ENCODE data around the gene NSD2. TPM values are rescaled to one million over a fixed set of nuclear protein-coding genes. Genes with fewer than 3 reads are reported as not detected.

Gene NSD2
- total RNA-seq, 1 donor from 2014 or later: 212 TPM

DNA sequence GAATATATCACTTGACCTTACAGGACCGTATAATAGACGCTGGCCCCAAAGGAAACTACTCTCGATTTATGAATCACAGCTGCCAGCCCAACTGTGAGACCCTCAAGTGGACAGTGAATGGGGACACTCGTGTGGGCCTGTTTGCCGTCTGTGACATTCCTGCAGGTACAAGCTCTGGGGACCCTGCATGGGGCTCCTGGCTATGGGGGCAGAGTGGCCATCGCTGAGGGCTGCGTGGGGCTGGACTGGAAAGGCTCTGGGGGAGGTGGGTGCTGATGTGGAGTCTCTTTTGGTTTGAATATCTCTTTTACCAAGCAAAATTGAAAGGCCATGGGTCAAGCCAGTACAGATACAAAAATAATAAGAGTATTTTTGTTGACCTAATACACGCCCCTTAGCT, 103.6 kb downstream of the NSD2 start:
- Mint-ChIP-seq H3K4me1 (ENCODE audit: low read depth) (no peaks in the 10 kb centered on the region), H3K36me3 (ENCODE audit: insufficient read depth) (peaks cover 35% of the 10 kb centered on the region), H3K9me3 (ENCODE audit: low read depth) (no peaks in the 10 kb centered on the region), H3K27me3 (no peaks in the 10 kb centered on the region), H3K27ac (no peak overlapping the region), H3K4me3 (ENCODE audit: low read depth) (no peak overlapping the region)
- TF ChIP-seq, protein P1, sequence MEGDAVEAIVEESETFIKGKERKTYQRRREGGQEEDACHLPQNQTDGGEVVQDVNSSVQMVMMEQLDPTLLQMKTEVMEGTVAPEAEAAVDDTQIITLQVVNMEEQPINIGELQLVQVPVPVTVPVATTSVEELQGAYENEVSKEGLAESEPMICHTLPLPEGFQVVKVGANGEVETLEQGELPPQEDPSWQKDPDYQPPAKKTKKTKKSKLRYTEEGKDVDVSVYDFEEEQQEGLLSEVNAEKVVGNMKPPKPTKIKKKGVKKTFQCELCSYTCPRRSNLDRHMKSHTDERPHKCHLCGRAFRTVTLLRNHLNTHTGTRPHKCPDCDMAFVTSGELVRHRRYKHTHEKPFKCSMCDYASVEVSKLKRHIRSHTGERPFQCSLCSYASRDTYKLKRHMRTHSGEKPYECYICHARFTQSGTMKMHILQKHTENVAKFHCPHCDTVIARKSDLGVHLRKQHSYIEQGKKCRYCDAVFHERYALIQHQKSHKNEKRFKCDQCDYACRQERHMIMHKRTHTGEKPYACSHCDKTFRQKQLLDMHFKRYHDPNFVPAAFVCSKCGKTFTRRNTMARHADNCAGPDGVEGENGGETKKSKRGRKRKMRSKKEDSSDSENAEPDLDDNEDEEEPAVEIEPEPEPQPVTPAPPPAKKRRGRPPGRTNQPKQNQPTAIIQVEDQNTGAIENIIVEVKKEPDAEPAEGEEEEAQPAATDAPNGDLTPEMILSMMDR (IDR thresholded peaks at IDR 0.05; ENCODE audit: unreplicated experiment): no peak
- no peak for DNase-seq (ENCODE audit: low spot score, unreplicated experiment)

DNA sequence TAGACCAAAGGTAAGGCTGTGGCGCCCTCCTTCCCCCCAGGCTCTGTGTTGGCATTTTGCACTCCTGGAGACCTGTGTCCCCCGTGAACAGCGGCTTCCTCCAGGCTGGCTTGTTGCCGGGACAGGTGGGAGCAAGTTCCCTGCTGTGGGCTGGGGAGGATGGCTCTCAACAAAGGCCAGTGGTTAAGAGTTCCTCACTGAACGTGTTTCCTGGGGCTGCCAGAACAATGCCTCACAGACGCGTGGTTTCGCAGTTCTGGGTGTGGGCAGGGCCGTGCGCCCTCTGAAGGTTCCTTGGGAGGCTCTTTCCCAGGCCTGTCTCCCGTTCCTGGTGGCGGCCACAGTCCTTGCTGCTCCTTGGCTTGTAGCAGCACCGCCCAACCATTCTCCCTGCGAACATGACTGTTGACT, 104.2 kb downstream of the NSD2 start:
- Mint-ChIP-seq H3K9me3 (ENCODE audit: low read depth) (no peaks in the 10 kb centered on the region), H3K27me3 (no peaks in the 10 kb centered on the region), H3K36me3 (ENCODE audit: insufficient read depth) (peaks cover 37% of the 10 kb centered on the region), H3K4me3 (ENCODE audit: low read depth) (no peak overlapping the region), H3K4me1 (ENCODE audit: low read depth) (no peaks in the 10 kb centered on the region), H3K27ac (peak overlapping the region; percentile 52)
- TF ChIP-seq, protein P1 (IDR thresholded peaks at IDR 0.05; ENCODE audit: unreplicated experiment): no peak
- no peak for DNase-seq (ENCODE audit: low spot score, unreplicated experiment)

DNA sequence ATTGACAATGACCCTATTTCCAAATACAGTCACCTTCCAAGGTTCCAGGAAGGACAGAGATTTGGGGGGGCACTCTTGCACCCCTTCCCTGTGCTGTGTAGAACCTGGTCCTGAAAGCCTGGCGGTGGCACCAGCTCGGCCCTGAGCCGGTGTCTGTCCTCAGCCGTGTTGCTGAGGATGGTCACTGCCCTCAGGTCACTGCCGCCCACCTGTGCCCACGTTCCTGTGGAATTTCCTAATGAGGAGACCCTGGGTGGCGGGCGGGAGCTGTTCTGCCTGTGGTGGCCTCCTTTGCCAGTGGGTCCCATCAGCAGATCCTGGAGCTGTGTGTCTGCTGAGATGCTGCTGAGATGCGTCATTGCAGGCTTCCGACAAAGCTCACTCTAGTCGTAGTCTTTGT, 104.7 kb downstream of the NSD2 start:
- H3K27me3 Mint-ChIP-seq: no peaks in the 10 kb centered on the region
- peak overlapping the region; percentile 55 for H3K27ac Mint-ChIP-seq
- H3K4me3 Mint-ChIP-seq (ENCODE audit: low read depth): no peak overlapping the region
- H3K4me1 Mint-ChIP-seq (ENCODE audit: low read depth): no peaks in the 10 kb centered on the region
- no peak for DNase-seq (ENCODE audit: low spot score, unreplicated experiment)
- TF ChIP-seq, protein P1 (IDR thresholded peaks at IDR 0.05; ENCODE audit: unreplicated experiment): no peak
- H3K36me3 Mint-ChIP-seq (ENCODE audit: insufficient read depth): peaks cover 38% of the 10 kb centered on the region
- H3K9me3 Mint-ChIP-seq (ENCODE audit: low read depth): no peaks in the 10 kb centered on the region

DNA sequence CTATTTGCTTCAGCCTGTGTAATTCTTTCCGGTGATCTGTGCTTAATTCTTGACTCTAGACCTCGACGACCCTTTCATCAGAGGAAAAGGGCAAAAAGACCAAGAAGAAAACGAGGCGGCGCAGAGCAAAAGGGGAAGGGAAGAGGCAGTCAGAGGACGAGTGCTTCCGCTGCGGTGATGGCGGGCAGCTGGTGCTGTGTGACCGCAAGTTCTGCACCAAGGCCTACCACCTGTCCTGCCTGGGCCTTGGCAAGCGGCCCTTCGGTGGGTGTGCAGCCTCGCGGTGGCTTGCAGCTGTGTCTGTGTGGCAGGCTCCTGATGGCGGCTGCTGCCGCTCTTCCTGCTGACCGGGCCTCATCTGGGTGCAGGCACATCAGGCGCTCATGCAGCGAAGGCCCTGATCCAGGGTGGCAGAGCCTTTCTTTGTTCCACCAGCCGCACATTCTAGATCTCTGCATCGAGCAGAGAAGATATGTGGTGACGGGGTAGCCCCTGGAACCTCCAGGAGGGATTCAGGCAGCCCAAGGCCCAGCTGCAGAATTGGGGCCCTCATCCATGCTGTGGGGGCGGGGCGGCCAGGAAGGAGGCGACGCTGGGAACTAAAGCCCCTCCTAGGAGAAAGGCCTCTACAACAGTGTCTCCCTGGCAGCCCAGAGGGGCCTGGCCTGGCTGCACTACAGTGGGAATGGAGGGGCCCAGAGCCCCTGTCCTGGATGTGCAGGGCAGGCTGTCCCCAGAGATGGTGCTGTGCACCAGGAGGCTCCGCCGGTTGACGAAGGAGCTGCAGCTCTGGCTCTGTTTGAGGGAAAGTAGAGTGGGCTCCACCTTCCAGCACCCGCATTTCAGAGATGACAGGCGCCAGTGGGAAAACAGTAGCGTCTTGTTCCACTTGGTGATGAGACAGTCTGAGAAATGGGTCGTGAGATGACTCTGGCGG, 105.5 kb downstream of the NSD2 start:
- Mint-ChIP-seq H3K4me3 (ENCODE audit: low read depth) (no peak overlapping the region), H3K27ac (peak overlapping the region; percentile 55), H3K9me3 (ENCODE audit: low read depth) (no peaks in the 10 kb centered on the region), H3K27me3 (no peaks in the 10 kb centered on the region), H3K4me1 (ENCODE audit: low read depth) (no peaks in the 10 kb centered on the region), H3K36me3 (ENCODE audit: insufficient read depth) (peaks cover 39% of the 10 kb centered on the region)
- TF ChIP-seq, protein P1 (IDR thresholded peaks at IDR 0.05; ENCODE audit: unreplicated experiment): no peak
- DNase-seq (ENCODE audit: low spot score, unreplicated experiment): no peak

DNA sequence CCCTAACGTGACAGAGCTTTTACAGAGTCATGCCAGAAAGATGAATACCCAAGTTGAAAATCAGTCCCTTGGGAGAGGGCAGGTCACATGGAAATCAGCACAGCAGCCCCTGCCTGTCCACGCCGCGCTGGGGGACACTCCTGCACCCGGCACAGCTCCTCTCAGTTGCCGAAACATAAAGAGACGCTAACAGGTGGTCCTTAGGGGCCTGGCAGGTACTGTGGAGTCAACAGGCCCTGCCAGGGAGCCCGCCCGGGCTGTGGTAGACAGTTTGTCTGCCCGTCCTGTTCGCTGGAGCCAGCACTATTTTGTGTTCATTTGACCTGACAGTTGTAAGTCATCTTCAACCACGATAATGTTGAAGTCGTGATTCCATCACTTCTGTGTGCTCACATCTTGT, 107.0 kb downstream of the NSD2 start:
- Mint-ChIP-seq H3K36me3 (ENCODE audit: insufficient read depth) (peaks cover 38% of the 10 kb centered on the region), H3K4me1 (ENCODE audit: low read depth) (no peaks in the 10 kb centered on the region), H3K4me3 (ENCODE audit: low read depth) (no peak overlapping the region), H3K27me3 (no peaks in the 10 kb centered on the region), H3K27ac (peak overlapping the region; percentile 45), H3K9me3 (ENCODE audit: low read depth) (no peaks in the 10 kb centered on the region)
- no peak for DNase-seq (ENCODE audit: low spot score, unreplicated experiment)
- TF ChIP-seq, protein P1 (IDR thresholded peaks at IDR 0.05; ENCODE audit: unreplicated experiment): no peak

All from progenitor cell of endocrine pancreas (in vitro differentiated cells).